ENCODE data around the gene KCNQ5.

- TF ChIP-seq, protein P1, sequence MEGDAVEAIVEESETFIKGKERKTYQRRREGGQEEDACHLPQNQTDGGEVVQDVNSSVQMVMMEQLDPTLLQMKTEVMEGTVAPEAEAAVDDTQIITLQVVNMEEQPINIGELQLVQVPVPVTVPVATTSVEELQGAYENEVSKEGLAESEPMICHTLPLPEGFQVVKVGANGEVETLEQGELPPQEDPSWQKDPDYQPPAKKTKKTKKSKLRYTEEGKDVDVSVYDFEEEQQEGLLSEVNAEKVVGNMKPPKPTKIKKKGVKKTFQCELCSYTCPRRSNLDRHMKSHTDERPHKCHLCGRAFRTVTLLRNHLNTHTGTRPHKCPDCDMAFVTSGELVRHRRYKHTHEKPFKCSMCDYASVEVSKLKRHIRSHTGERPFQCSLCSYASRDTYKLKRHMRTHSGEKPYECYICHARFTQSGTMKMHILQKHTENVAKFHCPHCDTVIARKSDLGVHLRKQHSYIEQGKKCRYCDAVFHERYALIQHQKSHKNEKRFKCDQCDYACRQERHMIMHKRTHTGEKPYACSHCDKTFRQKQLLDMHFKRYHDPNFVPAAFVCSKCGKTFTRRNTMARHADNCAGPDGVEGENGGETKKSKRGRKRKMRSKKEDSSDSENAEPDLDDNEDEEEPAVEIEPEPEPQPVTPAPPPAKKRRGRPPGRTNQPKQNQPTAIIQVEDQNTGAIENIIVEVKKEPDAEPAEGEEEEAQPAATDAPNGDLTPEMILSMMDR (IDR thresholded peaks at IDR 0.05) = no peak
- TF ChIP-seq ESRRA (CRISPR knock-in tag; IDR thresholded peaks at IDR 0.05; ENCODE audit: borderline replicate concordance) (no peak), CREB1 (CRISPR knock-in tag; IDR thresholded peaks at IDR 0.05) (no peak), NR3C1 (CRISPR knock-in tag; conservative IDR thresholded peaks at IDR 0.05; ENCODE audit: low read depth) (no peak), ZNF121 (CRISPR knock-in tag; IDR thresholded peaks at IDR 0.05) (no peak), ZNF317 (CRISPR knock-in tag; IDR thresholded peaks at IDR 0.05; ENCODE audit: borderline replicate concordance, low read depth) (no peak), FOXP1 (CRISPR knock-in tag; IDR thresholded peaks at IDR 0.05; ENCODE audit: borderline replicate concordance) (no peak), FOXK1 (CRISPR knock-in tag; IDR thresholded peaks at IDR 0.05) (no peak), TEAD4 (CRISPR knock-in tag; IDR thresholded peaks at IDR 0.05) (no peak)
- TF ChIP-seq, protein P2, sequence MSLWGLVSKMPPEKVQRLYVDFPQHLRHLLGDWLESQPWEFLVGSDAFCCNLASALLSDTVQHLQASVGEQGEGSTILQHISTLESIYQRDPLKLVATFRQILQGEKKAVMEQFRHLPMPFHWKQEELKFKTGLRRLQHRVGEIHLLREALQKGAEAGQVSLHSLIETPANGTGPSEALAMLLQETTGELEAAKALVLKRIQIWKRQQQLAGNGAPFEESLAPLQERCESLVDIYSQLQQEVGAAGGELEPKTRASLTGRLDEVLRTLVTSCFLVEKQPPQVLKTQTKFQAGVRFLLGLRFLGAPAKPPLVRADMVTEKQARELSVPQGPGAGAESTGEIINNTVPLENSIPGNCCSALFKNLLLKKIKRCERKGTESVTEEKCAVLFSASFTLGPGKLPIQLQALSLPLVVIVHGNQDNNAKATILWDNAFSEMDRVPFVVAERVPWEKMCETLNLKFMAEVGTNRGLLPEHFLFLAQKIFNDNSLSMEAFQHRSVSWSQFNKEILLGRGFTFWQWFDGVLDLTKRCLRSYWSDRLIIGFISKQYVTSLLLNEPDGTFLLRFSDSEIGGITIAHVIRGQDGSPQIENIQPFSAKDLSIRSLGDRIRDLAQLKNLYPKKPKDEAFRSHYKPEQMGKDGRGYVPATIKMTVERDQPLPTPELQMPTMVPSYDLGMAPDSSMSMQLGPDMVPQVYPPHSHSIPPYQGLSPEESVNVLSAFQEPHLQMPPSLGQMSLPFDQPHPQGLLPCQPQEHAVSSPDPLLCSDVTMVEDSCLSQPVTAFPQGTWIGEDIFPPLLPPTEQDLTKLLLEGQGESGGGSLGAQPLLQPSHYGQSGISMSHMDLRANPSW (CRISPR knock-in tag; conservative IDR thresholded peaks at IDR 0.05; ENCODE audit: low read depth) = no peak
- TF ChIP-seq, protein P3, sequence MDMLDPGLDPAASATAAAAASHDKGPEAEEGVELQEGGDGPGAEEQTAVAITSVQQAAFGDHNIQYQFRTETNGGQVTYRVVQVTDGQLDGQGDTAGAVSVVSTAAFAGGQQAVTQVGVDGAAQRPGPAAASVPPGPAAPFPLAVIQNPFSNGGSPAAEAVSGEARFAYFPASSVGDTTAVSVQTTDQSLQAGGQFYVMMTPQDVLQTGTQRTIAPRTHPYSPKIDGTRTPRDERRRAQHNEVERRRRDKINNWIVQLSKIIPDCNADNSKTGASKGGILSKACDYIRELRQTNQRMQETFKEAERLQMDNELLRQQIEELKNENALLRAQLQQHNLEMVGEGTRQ (CRISPR knock-in tag; IDR thresholded peaks at IDR 0.05) = no peak
- TF ChIP-seq, protein P4, sequence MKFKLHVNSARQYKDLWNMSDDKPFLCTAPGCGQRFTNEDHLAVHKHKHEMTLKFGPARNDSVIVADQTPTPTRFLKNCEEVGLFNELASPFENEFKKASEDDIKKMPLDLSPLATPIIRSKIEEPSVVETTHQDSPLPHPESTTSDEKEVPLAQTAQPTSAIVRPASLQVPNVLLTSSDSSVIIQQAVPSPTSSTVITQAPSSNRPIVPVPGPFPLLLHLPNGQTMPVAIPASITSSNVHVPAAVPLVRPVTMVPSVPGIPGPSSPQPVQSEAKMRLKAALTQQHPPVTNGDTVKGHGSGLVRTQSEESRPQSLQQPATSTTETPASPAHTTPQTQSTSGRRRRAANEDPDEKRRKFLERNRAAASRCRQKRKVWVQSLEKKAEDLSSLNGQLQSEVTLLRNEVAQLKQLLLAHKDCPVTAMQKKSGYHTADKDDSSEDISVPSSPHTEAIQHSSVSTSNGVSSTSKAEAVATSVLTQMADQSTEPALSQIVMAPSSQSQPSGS (CRISPR knock-in tag; IDR thresholded peaks at IDR 0.05; ENCODE audit: borderline replicate concordance, low read depth) = no peak
Observed at GRCh38 chr6:72642435-72642834, 20.6 kb downstream of the KCNQ5 start.

Data from WTC11 (cell line).